ENCODE measurements around the gene OGDHL. TPM values are rescaled to one million over a fixed set of nuclear protein-coding genes. Genes with fewer than 3 reads are reported as not detected.

OGDHL gene
- total RNA-seq, 5 donors from 2014 or later (not counting 1 experiment from before 2014, with no cell fraction given): 0.56 TPM; not detected in 4

DNA sequence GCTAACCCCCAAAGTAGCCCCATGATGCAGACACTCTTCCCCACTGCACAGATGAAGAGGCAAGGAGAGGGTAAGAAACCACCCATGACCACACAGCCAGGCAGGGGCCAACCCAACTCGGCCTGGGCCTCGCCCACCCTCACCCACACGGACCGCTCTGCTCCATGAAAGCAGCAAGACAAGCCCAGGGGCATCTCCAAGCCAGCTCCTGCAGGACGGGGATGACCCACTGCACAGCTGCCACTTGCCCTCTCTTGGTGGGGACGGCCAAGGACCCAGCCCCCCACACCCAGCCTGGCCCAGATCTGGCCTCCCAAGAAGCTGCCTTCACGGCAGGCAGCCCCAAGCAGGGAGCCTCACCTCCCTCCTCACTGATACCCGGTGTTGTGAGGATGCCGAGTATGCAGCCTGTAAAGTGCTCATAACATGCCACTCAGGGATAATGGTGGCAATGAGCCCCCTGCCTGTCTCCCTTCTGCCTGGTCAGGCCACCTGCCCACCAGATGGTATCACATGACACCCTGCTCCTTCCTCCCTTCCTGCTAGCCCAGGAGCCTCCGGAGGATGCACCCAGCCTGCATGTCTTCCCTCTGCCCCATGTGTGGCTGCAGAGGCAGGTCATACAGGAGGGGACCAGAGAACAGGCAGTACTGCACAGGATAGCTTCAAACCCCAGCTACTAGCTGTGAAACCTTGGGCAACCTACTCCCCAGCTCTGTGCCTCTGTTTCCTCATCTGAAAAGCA lies 23.3 kb downstream of the OGDHL start:
- Mint-ChIP-seq H3K4me1 (no peaks in the 10 kb centered on the region), H3K36me3 (no peaks in the 10 kb centered on the region), H3K27ac (no peak overlapping the region), H3K9me3 (no peaks in the 10 kb centered on the region), H3K4me3 (no peak overlapping the region), H3K27me3 (peaks cover 0 to 3% of the 10 kb centered on the region in 2 donors)
- WGBS (ENCODE audit: insufficient coverage): 65% methylated on average over 9 of the region's 10 CpGs
- no peaks in the 10 kb centered on the region for H3K9me3 ChIP-seq
- H3K27me3 ChIP-seq (replicated peaks in 1 of 2; ENCODE audit: control insufficient read depth in 2 of 2, extremely low read depth in 1 of 2, insufficient read depth in 2 of 2, low read length in 1 of 2): peaks cover 0 to 6% of the 10 kb centered on the region in 2 experiments
- no peak overlapping the region for H3K4me3 ChIP-seq (ENCODE audit: control insufficient read depth in 1 of 2, extremely low read depth in 1 of 2, low read length in 1 of 2)
- no peaks in the 10 kb centered on the region for H3K4me1 ChIP-seq (ENCODE audit: control insufficient read depth in 1 of 2, extremely low read depth in 1 of 2, insufficient read depth in 2 of 2, low read length in 2 of 2)
- POLR2A ChIA-PET: no interaction called here
- DNase-seq (no peak), ATAC-seq (replicated peaks in 1 of 4) (no peak)
- no peaks in the 10 kb centered on the region for H3K36me3 ChIP-seq (ENCODE audit: control insufficient read depth in 2 of 2, extremely low read depth in 1 of 2, insufficient read depth in 1 of 2, low read length in 1 of 2)
- CTCF ChIA-PET: no interaction called here
- H3K27ac ChIP-seq (ENCODE audit: low read length): no peak overlapping the region

DNA sequence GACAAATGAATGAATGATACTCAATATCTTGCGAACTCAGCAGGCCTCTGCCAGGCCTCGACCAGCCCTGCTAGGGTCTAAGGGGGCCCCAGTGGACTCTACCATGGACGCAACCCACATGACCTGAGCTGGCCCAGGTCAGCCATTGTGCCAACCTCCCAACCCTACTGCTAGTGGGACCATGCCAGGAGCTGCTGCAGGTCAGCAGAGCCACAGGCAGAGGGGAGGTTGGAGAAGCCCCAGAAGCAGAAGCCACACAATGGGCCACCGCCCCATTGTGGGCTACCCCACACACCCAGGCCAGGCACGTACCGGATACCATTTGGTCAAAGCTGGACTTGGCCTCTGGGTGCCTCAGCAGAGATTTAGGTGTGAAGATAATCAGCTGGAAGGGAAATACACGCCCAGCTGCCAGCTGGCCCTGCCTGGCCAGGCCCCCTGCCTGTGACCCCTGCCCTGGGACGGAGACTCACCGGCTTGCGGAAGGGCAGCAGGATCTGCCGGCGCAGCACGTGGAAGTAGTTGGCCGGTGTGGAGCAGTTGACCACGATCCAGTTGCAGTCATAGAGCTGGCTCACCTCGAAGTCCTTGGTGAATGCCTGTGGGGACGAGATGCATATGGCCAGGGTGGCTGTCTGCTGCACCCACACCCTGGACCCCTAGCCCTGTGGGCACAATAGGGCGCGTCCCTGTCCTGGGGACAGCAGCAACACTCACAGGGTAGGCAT lies 24.5 kb downstream of the OGDHL start:
- H3K4me3 ChIP-seq (ENCODE audit: control insufficient read depth in 1 of 2, extremely low read depth in 1 of 2, low read length in 1 of 2): no peak overlapping the region
- H3K36me3 ChIP-seq (ENCODE audit: control insufficient read depth in 2 of 2, extremely low read depth in 1 of 2, insufficient read depth in 1 of 2, low read length in 1 of 2): no peaks in the 10 kb centered on the region
- DNase-seq (no peak), ATAC-seq (replicated peaks in 1 of 4) (no peak)
- Mint-ChIP-seq H3K36me3 (no peaks in the 10 kb centered on the region), H3K4me3 (no peak overlapping the region), H3K27ac (no peak overlapping the region), H3K9me3 (no peaks in the 10 kb centered on the region), H3K4me1 (no peaks in the 10 kb centered on the region), H3K27me3 (peaks cover 0 to 3% of the 10 kb centered on the region in 2 donors)
- no peaks in the 10 kb centered on the region for H3K9me3 ChIP-seq
- WGBS (ENCODE audit: insufficient coverage): 75% methylated on average over 16 of the region's 19 CpGs
- H3K27me3 ChIP-seq (replicated peaks in 1 of 2; ENCODE audit: control insufficient read depth in 2 of 2, extremely low read depth in 1 of 2, insufficient read depth in 2 of 2, low read length in 1 of 2): peaks cover 0 to 6% of the 10 kb centered on the region in 2 experiments
- no peaks in the 10 kb centered on the region for H3K4me1 ChIP-seq (ENCODE audit: control insufficient read depth in 1 of 2, extremely low read depth in 1 of 2, insufficient read depth in 2 of 2, low read length in 2 of 2)
- ChIA-PET CTCF (no interaction called here), POLR2A (no interaction called here)
- H3K27ac ChIP-seq (ENCODE audit: low read length): no peak overlapping the region

DNA sequence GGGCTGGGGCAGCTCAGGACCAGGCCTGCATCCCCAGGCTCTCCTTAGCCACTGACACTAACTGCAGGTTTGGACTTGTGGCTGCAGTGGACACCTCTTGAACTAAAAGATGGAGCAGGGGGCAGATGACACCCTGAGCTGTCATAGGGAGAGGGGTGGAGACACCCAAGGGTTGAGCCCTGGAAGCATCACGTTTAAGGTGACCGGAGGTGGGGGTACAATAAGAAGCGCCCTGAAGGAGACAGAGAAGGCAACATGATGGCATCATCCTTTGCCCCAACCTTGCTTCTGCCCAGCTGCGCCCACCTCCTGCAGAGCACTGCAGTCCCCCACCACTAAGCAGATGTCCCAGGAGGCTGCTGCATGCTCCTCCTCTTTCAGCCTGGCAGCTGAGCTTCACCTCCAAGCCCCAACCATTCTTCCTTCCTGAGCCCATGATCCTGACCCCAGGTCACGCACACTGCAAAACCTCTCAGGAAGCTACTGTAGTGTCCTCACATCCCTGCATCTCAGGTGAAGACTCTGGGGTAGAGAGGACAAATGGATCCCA lies 25.5 kb downstream of the OGDHL start:
- no peaks in the 10 kb centered on the region for H3K36me3 Mint-ChIP-seq
- DNase-seq: no peak

DNA sequence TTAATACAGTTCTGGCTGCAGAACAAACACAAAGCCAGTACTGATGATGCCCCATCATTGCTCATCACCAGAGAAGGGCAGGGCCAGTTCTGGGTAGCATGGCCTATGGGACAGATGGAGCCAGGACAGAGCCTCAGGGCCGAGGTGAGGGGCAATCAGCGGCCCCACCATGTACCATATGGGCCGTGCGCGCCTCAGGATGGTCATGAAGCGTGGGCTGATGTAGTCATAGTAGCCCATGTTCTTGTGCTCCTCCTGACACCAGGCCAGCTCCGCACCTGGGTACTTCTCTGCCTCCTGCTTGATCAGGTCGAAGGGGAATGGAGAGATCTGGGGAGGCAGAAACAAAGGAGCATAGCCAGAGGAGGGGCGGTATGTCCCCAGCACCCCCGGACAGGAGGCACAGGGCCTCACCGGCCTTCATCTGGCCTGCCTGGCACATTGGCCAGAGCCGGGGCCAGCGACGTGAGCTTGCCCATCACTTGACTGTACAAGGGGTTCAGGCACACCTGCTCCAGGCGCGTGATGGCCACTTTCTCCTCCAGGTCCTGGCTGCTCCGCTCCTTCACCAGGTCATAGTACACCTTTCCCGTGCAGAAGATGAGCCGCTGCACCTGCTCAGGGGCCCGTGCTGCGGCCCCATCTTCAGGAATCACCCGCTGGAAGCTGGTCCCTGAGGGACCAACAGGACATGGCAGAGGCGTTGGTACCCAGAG lies 26.1 kb downstream of the OGDHL start:
- CTCF ChIA-PET: no interaction called here
- no peaks in the 10 kb centered on the region for H3K9me3 ChIP-seq
- H3K9me3 Mint-ChIP-seq: no peaks in the 10 kb centered on the region
- H3K27me3 Mint-ChIP-seq: peaks cover 0 to 3% of the 10 kb centered on the region in 2 donors
- H3K4me3 ChIP-seq (ENCODE audit: control insufficient read depth in 1 of 2, extremely low read depth in 1 of 2, low read length in 1 of 2): no peak overlapping the region
- no peak overlapping the region for H3K27ac Mint-ChIP-seq
- DNase-seq (no peak), ATAC-seq (replicated peaks in 1 of 4) (no peak)
- POLR2A ChIA-PET: no interaction called here
- H3K4me1 ChIP-seq (ENCODE audit: control insufficient read depth in 1 of 2, extremely low read depth in 1 of 2, insufficient read depth in 2 of 2, low read length in 2 of 2): no peaks in the 10 kb centered on the region
- 81% methylated on average over 17 of the region's 23 CpGs for WGBS (ENCODE audit: insufficient coverage)
- H3K27ac ChIP-seq (ENCODE audit: low read length): no peak overlapping the region
- H3K27me3 ChIP-seq (replicated peaks in 1 of 2; ENCODE audit: control insufficient read depth in 2 of 2, extremely low read depth in 1 of 2, insufficient read depth in 2 of 2, low read length in 1 of 2): peaks cover 0 to 6% of the 10 kb centered on the region in 2 experiments
- H3K36me3 ChIP-seq (ENCODE audit: control insufficient read depth in 2 of 2, extremely low read depth in 1 of 2, insufficient read depth in 1 of 2, low read length in 1 of 2): no peaks in the 10 kb centered on the region
- no peaks in the 10 kb centered on the region for H3K4me1 Mint-ChIP-seq
- no peak overlapping the region for H3K4me3 Mint-ChIP-seq
- H3K36me3 Mint-ChIP-seq: no peaks in the 10 kb centered on the region

More for the DNA sequence above, 25.5 kb downstream of the OGDHL start:
- ATAC-seq (replicated peaks in 1 of 4): no peak
- no peaks in the 10 kb centered on the region for H3K9me3 Mint-ChIP-seq
- H3K4me3 ChIP-seq (ENCODE audit: control insufficient read depth in 1 of 2, extremely low read depth in 1 of 2, low read length in 1 of 2): no peak overlapping the region
- H3K4me1 ChIP-seq (ENCODE audit: control insufficient read depth in 1 of 2, extremely low read depth in 1 of 2, insufficient read depth in 2 of 2, low read length in 2 of 2): no peaks in the 10 kb centered on the region
- ChIA-PET POLR2A (no interaction called here), CTCF (no interaction called here)
- H3K27ac ChIP-seq (ENCODE audit: low read length): no peak overlapping the region
- H3K27me3 ChIP-seq (replicated peaks in 1 of 2; ENCODE audit: control insufficient read depth in 2 of 2, extremely low read depth in 1 of 2, insufficient read depth in 2 of 2, low read length in 1 of 2): peaks cover 0 to 6% of the 10 kb centered on the region in 2 experiments
- 92% methylated on average over 5 of the region's 5 CpGs for WGBS (ENCODE audit: insufficient coverage)
- peaks cover 0 to 3% of the 10 kb centered on the region in 2 donors for H3K27me3 Mint-ChIP-seq
- no peaks in the 10 kb centered on the region for H3K9me3 ChIP-seq
- no peaks in the 10 kb centered on the region for H3K36me3 ChIP-seq (ENCODE audit: control insufficient read depth in 2 of 2, extremely low read depth in 1 of 2, insufficient read depth in 1 of 2, low read length in 1 of 2)
- H3K4me3 Mint-ChIP-seq: no peak overlapping the region
- H3K27ac Mint-ChIP-seq: no peak overlapping the region
- H3K4me1 Mint-ChIP-seq: no peaks in the 10 kb centered on the region

DNA sequence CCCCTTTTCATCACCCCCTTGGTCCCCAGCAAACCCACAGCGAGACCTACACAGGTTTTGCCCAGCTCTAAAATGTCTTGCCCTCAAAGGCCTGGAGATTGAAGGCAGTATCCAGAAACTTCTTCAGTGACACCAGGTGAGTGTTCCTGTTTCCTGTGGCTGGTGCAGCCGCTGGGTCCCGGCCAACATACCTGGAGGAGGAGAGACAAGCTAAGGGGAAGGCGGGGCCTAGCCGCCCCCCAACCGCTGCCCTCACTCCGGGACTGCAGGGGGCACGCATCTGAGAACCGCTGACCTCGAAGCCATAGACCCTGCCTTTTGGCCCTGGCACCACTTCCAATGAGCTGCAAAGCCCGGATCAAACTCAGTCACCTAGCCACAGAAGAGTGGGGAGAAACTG lies 27.0 kb downstream of the OGDHL start:
- H3K36me3 ChIP-seq (ENCODE audit: control insufficient read depth in 2 of 2, extremely low read depth in 1 of 2, insufficient read depth in 1 of 2, low read length in 1 of 2): no peaks in the 10 kb centered on the region
- Mint-ChIP-seq H3K4me1 (no peaks in the 10 kb centered on the region), H3K27ac (no peak overlapping the region), H3K4me3 (no peak overlapping the region), H3K27me3 (peaks cover 0 to 3% of the 10 kb centered on the region in 2 donors), H3K36me3 (no peaks in the 10 kb centered on the region), H3K9me3 (no peaks in the 10 kb centered on the region)
- ChIA-PET CTCF (no interaction called here), POLR2A (no interaction called here)
- peaks cover 0 to 6% of the 10 kb centered on the region in 2 experiments for H3K27me3 ChIP-seq (replicated peaks in 1 of 2; ENCODE audit: control insufficient read depth in 2 of 2, extremely low read depth in 1 of 2, insufficient read depth in 2 of 2, low read length in 1 of 2)
- no peak overlapping the region for H3K27ac ChIP-seq (ENCODE audit: low read length)
- no peak overlapping the region for H3K4me3 ChIP-seq (ENCODE audit: control insufficient read depth in 1 of 2, extremely low read depth in 1 of 2, low read length in 1 of 2)
- no peak for DNase-seq
- ATAC-seq (replicated peaks in 1 of 4): no peak
- WGBS (ENCODE audit: insufficient coverage): 67% methylated on average over 7 of the region's 11 CpGs
- H3K4me1 ChIP-seq (ENCODE audit: control insufficient read depth in 1 of 2, extremely low read depth in 1 of 2, insufficient read depth in 2 of 2, low read length in 2 of 2): no peaks in the 10 kb centered on the region
- H3K9me3 ChIP-seq: no peaks in the 10 kb centered on the region

DNA sequence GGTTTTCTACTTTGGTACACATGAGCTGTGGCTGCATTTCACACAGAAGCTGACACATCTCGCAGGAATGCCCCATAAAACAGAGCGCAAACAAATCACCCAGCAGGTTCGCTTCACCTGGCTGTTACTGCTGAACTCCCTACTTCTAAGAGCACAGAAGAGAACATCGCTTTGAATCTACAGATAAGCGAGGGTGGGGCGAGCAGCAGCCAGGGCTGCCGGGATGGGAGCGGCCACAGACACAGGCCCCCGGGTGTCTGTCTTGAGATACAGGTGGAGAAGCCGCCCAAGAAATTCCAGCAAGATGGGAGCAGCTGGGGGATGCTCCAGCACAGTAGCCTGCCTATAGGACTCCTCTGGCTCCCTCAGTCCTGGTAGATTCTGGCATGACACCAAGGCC lies 27.4 kb downstream of the OGDHL start:
- no peaks in the 10 kb centered on the region for H3K4me1 ChIP-seq (ENCODE audit: control insufficient read depth in 1 of 2, extremely low read depth in 1 of 2, insufficient read depth in 2 of 2, low read length in 2 of 2)
- Mint-ChIP-seq H3K36me3 (no peaks in the 10 kb centered on the region), H3K27me3 (peaks cover 0 to 3% of the 10 kb centered on the region in 2 donors), H3K27ac (no peak overlapping the region), H3K4me1 (no peaks in the 10 kb centered on the region), H3K4me3 (no peak overlapping the region), H3K9me3 (no peaks in the 10 kb centered on the region)
- ChIA-PET CTCF (no interaction called here), POLR2A (no interaction called here)
- no peak overlapping the region for H3K27ac ChIP-seq (ENCODE audit: low read length)
- H3K4me3 ChIP-seq (ENCODE audit: control insufficient read depth in 1 of 2, extremely low read depth in 1 of 2, low read length in 1 of 2): no peak overlapping the region
- 86% methylated on average over 9 of the region's 10 CpGs for WGBS (ENCODE audit: insufficient coverage)
- H3K9me3 ChIP-seq: no peaks in the 10 kb centered on the region
- DNase-seq (no peak), ATAC-seq (replicated peaks in 1 of 4) (no peak)
- H3K27me3 ChIP-seq (replicated peaks in 1 of 2; ENCODE audit: control insufficient read depth in 2 of 2, extremely low read depth in 1 of 2, insufficient read depth in 2 of 2, low read length in 1 of 2): peaks cover 0 to 6% of the 10 kb centered on the region in 2 experiments
- H3K36me3 ChIP-seq (ENCODE audit: control insufficient read depth in 2 of 2, extremely low read depth in 1 of 2, insufficient read depth in 1 of 2, low read length in 1 of 2): no peaks in the 10 kb centered on the region
